HCT116 (cell line): ENCODE data around the gene PHGDH.

Experiments used
- POLR2A ChIP-seq: IDR thresholded peaks from 2 replicates; pipeline ENCODE4 v1.7.0; 2011; ENCODE audit warnings: borderline replicate concordance; ENCODE audit not compliant: insufficient read depth, insufficient read length; ENCODE audit errors: extremely low read depth
- POLR2AphosphoS5 ChIP-seq: IDR thresholded peaks from 2 replicates; pipeline ENCODE4 v1.6.1; 2011; ENCODE audit warnings: mild to moderate bottlenecking, low read depth, low read length, moderate library complexity
- RAD21 ChIP-seq: IDR thresholded peaks from 2 replicates; pipeline ENCODE4 v1.6.1; 2012; ENCODE audit warnings: low read depth, mild to moderate bottlenecking
- TF ChIP-seq, protein P1 (sequence below), 3 experiments: fragments of 200-600 bp in 1 of 3; sonication (generic) in 1 of 3; IDR thresholded peaks in 2 of 3; conservative IDR thresholded peaks in 1 of 3; 2 replicates each; pipeline ENCODE4 v1.5.1; 2012 to 2017; ENCODE audit warnings: low read depth in 2 of 3, low read length in 2 of 3, antibody characterized with exemption in 1 of 3, borderline replicate concordance in 1 of 3, control low read depth in 1 of 3, mild to moderate bottlenecking in 1 of 3, mixed read lengths in 1 of 3, mixed run types in 1 of 3, moderate library complexity in 1 of 3; ENCODE audit not compliant: insufficient read depth in 1 of 3
- TF ChIP-seq, protein P2 (sequence below): IDR thresholded peaks from 2 replicates; pipeline ENCODE4 v1.6.1; 2012; ENCODE audit warnings: low read depth

DNA sequence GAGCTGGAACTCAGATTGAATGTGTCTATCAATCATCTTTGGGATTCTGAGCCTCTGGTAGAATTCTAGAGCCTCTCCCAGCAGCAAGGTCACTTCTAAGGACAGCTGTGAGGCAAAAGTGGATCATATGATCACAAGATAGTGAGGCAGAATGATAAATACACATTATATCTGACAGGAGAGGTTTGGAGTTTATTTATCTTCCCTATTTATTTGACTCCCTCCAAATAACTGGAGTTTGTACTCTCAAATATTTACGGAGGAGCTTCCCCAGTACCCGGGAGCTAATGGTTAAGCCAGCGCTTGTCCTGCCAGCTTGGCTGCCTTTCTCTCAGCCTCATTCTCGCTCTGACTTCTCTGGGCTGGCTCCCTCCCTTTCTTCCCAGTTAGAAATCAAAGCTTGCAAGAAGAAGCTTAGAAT is 54.6 kb downstream of the PHGDH start:
- TF ChIP-seq, protein P1, sequence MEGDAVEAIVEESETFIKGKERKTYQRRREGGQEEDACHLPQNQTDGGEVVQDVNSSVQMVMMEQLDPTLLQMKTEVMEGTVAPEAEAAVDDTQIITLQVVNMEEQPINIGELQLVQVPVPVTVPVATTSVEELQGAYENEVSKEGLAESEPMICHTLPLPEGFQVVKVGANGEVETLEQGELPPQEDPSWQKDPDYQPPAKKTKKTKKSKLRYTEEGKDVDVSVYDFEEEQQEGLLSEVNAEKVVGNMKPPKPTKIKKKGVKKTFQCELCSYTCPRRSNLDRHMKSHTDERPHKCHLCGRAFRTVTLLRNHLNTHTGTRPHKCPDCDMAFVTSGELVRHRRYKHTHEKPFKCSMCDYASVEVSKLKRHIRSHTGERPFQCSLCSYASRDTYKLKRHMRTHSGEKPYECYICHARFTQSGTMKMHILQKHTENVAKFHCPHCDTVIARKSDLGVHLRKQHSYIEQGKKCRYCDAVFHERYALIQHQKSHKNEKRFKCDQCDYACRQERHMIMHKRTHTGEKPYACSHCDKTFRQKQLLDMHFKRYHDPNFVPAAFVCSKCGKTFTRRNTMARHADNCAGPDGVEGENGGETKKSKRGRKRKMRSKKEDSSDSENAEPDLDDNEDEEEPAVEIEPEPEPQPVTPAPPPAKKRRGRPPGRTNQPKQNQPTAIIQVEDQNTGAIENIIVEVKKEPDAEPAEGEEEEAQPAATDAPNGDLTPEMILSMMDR (IDR thresholded peaks at IDR 0.05 in 2 of 3, conservative IDR thresholded peaks at IDR 0.05 in 1 of 3; ENCODE audit: borderline replicate concordance in 1 of 3, insufficient read depth in 1 of 3, low read depth in 2 of 3, low read length in 2 of 3), result no peak
- TF ChIP-seq, protein P2, sequence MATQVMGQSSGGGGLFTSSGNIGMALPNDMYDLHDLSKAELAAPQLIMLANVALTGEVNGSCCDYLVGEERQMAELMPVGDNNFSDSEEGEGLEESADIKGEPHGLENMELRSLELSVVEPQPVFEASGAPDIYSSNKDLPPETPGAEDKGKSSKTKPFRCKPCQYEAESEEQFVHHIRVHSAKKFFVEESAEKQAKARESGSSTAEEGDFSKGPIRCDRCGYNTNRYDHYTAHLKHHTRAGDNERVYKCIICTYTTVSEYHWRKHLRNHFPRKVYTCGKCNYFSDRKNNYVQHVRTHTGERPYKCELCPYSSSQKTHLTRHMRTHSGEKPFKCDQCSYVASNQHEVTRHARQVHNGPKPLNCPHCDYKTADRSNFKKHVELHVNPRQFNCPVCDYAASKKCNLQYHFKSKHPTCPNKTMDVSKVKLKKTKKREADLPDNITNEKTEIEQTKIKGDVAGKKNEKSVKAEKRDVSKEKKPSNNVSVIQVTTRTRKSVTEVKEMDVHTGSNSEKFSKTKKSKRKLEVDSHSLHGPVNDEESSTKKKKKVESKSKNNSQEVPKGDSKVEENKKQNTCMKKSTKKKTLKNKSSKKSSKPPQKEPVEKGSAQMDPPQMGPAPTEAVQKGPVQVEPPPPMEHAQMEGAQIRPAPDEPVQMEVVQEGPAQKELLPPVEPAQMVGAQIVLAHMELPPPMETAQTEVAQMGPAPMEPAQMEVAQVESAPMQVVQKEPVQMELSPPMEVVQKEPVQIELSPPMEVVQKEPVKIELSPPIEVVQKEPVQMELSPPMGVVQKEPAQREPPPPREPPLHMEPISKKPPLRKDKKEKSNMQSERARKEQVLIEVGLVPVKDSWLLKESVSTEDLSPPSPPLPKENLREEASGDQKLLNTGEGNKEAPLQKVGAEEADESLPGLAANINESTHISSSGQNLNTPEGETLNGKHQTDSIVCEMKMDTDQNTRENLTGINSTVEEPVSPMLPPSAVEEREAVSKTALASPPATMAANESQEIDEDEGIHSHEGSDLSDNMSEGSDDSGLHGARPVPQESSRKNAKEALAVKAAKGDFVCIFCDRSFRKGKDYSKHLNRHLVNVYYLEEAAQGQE, result no peak
- no peak for TF ChIP-seq POLR2A
- TF ChIP-seq RAD21, result no peak
- no peak for TF ChIP-seq POLR2AphosphoS5
